NCI-H1436 treated with DMSO at 0.1 percent for 48 hours (cell line): ENCODE measurements around the gene GABRB3.

ENCODE experiments used
- DNase-seq: peaks from one replicate; lab custom pipeline; 2025; lab: John Stamatoyannopoulos, UW

The GABRB3 gene

GRCh38 chr15:26772154-26773066, at the start of gene GABRB3:
Gene GABRB3 (minus strand): TSS chr15:26773066.
- DNase-seq: no peak

DNA sequence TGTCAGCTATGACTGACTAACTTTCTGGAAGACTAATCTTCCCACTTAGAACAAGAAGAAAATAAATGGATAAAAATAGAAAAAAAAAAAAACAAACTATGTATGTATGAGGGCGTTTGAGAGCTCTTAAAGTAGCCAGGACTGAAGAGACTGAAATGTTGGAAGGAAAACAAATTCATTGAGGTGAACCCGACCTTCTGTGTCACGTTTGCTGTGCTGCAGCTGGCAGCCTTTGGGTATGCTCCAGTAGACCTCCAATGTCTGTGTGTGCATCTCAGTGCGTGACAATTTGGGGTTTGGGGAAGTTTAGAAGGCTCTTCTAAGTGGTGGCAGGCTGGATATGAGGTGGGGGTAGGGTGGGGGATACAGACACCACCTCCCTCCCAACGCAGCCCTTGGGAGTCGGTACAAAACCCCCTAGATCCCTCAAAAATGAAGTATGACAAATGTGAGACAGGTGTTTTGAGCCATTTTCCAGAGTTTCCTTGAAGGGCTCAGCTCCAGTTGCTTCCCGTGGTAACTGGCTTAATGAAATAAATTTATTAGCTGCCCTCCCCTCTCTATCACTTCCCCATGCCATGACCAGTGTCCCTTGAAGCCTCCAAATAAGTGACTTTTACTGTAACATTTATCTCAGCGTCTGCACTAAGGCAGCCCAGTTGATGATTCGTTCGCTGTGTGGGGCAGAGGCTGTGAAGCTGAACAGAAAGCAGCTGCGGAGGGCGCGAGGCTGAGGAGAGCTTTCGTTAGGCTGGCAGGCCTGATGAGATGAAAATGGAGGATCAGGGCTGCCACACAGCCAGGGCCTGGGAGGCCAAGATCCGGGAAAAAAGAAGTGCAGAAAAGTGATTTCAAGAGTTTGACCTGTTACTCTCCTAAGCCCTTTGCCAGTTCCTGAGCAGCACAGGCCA, 34.9 kb upstream of the GABRB3 start:
- DNase-seq: no peak

DNA sequence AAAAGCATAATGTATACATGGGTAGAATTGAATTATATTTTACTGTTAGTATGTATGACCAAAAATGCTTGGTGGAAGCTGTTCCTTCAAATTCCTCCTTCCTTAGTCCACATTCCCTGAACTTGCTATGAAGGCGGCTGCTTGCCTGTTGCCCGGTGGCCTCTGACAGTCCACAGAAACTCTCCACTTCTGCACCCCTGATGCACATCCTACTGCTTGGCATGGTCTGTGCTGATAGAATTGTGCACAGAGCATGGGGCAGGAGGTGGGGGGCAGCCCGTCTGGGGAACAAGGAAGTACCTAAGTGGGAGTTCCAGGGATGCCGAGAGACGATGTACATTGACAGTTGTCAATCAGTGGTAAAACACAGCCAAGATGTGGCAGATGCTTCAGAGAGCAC, 33.7 kb upstream of the GABRB3 start:
- DNase-seq: no peak

DNA sequence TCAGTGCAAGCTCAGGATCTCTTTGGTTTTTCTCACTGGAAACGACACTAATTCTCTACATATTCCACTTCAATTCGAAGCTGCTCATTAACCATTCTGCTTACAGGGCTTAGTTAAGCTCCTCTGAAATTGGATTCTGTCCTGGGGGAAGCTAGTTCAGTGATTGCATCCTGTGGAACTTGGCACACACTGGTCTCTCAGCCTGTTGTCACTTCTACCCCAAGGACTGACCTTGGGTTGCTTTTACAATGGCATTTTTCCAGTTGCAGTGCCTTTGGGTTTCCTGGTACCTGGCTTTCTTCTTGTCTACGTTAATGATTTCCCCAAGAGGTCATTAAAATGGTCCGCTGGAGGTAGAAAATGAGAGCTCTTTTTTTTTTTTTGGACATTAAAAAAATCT, 33.3 kb upstream of the GABRB3 start:
- DNase-seq: no peak

DNA sequence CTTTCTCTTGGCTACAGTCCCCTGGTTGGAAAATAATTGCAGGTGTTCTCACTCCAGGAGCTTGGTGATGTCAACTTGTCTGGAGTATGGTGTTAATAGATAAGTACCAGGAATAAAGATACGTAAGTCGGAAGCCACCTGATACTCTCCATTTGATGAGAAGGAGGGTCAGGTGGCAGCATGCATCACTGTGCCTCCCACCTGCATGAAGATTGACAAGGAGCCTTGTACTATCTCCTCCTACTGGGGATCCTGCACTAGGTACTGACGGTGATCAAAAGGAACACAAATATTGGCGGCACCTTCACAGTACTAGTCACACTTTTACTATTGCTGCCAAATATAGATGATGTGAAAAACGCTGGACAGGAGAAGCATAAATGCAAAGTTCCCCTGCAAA, 32.6 kb upstream of the GABRB3 start:
- no peak for DNase-seq

DNA sequence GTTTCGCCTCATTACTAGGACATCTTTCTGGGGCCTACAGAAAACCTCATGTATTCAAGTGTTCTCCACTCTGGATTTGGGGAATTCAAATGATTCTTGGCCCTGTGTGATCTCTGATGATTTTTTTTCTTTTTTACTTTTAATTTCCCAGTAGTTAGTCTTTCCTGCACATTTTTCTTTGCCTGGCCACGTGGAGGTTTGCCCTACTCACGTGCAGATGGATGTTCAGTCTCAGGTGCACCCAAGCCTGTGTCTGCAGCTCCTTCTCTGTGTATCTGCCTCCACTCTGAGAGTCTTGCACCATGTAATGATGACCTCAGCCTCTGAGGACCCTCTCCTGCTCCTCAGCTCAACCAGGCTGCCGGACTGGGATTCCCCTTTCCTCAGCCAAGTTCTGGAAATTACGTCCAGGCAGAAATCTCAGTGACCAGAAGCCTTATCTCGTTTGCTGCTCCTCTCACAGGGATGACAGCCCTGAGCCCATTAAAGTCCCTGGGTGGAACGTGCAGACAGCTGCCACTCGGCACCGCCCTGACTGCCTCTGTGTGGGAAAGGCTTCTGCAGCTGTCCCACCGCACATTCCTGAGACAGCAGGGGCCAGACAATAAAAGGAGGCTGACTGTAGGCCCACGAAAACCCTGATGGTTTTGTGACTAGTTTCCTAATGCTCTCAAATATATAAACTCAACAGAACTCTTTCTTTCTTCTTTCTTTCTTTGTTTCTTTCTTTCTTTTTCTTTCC, 31.4 kb upstream of the GABRB3 start:
- DNase-seq: no peak

GRCh38 chr15:26790118-26790517, 17.3 kb upstream of the GABRB3 start:
- DNase-seq: no peak

DNA sequence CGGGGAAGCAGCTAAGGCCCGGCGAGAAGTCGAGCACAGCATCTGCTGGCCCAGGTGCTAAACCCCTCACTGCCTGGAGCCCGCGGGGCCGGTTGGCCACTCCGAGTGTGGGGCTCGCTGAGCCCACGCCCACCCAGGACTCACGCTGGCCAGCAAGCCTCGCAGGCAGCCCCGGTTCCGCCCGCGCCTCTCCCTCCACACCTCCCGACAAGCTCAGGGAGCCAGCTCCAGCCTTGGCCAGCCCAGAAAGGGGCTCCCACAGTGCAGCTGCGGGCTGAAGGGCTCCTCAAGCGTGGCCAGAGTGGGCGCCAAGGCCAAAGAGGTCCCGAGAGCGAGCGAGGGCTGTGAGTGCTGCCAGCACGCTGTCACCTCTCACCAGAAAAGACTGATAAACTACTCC, 8.9 kb upstream of the GABRB3 start:
- DNase-seq: no peak

GRCh38 chr15:26773917-26774316, 1.1 kb upstream of the GABRB3 start:
- DNase-seq: no peak

GRCh38 chr15:26773067-26773877, 406 bp upstream of the GABRB3 start:
- no peak for DNase-seq

GRCh38 chr15:26771578-26772153, 1.2 kb downstream of the GABRB3 start:
- no peak for DNase-seq

GRCh38 chr15:26771168-26771567, 1.7 kb downstream of the GABRB3 start:
- DNase-seq: no peak

DNA sequence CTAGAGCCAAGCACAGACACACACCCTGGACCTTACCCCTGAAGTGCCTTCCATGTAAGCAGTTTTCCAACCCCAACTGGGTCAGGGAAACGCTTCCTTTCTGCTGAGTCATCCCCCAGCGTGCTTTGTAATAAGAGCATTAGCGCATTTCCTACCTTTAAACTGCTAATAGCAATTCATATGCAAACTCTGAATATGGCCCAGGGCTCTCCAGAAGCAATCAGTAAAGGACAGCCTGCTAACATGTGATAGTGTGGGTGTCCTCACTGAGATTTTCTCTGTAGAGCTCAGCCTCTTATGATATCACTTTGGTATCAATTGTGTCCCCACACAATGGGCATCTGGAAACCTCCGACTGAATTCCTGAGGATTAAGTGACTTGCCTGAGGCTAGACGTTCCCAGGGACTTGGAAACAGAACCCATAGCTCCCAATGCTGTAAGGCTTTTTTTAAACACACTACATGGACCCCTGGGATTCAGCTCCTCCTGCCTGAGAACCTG, 5.6 kb downstream of the GABRB3 start:
- DNase-seq: no peak

GRCh38 chr15:26766262-26766661, 6.6 kb downstream of the GABRB3 start:
- DNase-seq: no peak

- DNase-seq: no peak
These were observed 12.9 kb downstream of the GABRB3 start for GRCh38 chr15:26759986-26760385.

GRCh38 chr15:26758079-26758478, 14.8 kb downstream of the GABRB3 start:
- no peak for DNase-seq

- no peak for DNase-seq
These were observed 15.7 kb downstream of the GABRB3 start for GRCh38 chr15:26757141-26757540.

GRCh38 chr15:26744894-26745293, 28.0 kb downstream of the GABRB3 start:
- no peak for DNase-seq

GRCh38 chr15:26739791-26740190, 33.1 kb downstream of the GABRB3 start:
- DNase-seq: no peak

DNA sequence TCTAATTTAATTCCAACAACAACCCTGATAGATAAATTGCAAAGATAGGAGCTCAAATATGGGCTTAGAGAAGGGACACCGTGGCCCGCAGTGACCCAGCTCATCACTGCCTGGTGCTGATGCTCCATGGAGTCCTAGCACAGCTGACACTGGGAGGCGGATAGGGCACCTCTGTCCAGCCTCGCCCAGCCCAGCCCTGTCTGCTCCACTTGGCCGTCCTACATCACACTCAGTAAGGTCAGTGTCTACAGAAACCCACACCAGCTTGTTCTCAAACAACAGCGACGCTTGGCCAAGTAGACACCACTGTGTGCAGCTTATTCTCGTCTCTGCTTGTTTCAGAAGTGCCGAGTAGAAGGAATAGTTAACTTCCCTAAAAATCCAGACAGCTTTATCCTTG, 33.9 kb downstream of the GABRB3 start:
- DNase-seq: no peak
